ENCODE data around the gene CHI3L1.

DNA sequence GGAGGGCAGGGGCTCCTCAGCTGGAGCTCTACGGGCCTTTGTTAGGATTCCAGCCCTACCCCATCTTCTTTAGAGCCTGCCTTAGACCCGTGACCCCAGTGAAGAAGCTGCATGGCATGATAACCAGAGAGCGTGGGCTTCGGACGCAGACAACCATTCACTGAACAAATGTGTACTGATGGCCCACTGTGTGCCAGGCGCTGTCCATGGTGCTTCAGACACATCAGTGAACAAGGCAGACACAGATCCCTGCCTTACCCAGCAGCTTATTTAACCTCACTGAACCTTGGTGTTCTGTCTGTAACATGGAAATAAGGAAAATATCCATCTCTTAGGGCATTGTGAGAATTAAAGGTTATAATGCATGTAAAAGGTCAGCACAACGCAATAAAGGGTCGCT is 33.4 kb upstream of the CHI3L1 start:
- TF ChIP-seq, protein P1, sequence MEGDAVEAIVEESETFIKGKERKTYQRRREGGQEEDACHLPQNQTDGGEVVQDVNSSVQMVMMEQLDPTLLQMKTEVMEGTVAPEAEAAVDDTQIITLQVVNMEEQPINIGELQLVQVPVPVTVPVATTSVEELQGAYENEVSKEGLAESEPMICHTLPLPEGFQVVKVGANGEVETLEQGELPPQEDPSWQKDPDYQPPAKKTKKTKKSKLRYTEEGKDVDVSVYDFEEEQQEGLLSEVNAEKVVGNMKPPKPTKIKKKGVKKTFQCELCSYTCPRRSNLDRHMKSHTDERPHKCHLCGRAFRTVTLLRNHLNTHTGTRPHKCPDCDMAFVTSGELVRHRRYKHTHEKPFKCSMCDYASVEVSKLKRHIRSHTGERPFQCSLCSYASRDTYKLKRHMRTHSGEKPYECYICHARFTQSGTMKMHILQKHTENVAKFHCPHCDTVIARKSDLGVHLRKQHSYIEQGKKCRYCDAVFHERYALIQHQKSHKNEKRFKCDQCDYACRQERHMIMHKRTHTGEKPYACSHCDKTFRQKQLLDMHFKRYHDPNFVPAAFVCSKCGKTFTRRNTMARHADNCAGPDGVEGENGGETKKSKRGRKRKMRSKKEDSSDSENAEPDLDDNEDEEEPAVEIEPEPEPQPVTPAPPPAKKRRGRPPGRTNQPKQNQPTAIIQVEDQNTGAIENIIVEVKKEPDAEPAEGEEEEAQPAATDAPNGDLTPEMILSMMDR (IDR thresholded peaks at IDR 0.05; ENCODE audit: low read depth, low read length) = no peak
- no peak for TF ChIP-seq EZH2phosphoT487 (IDR thresholded peaks at IDR 0.05; ENCODE audit: low read depth)

Data from OCI-LY3 (cell line).